HepG2 (cell line): Measurements from ENCODE around the gene MTTP. TPM values are rescaled to one million over a fixed set of nuclear protein-coding genes. Genes with fewer than 3 reads are reported as not detected.

Source experiments
- BHLHE40 ChIP-seq: IDR thresholded peaks from 2 replicates; pipeline ENCODE4 v1.6.1; 2011; ENCODE audit warnings: low read length, improper control_type of control experiment
- CEBPB ChIP-seq: IDR thresholded peaks from 2 replicates; pipeline ENCODE4 v1.6.1; 2011; ENCODE audit warnings: low read depth, low read length, improper control_type of control experiment, borderline replicate concordance
- CEBPZ ChIP-seq: IDR thresholded peaks from 2 replicates; pipeline ENCODE4 v1.6.1; 2012; ENCODE audit warnings: low read length, improper control_type of control experiment
- DNMT1 ChIP-seq: sonication (generic); formaldehyde crosslinking; IDR thresholded peaks from 2 replicates; pipeline ENCODE4 v1.5.1; 2020; ENCODE audit warnings: mild to moderate bottlenecking, missing genetic modification reagents
- ETS1 ChIP-seq: sonication (generic); formaldehyde crosslinking; IDR thresholded peaks from 2 replicates; pipeline ENCODE4 v1.4.0; 2020; ENCODE audit warnings: missing genetic modification reagents
- GPBP1L1 ChIP-seq: sonication (generic); formaldehyde crosslinking; IDR thresholded peaks from 2 replicates; pipeline ENCODE4 v1.5.0; 2020; ENCODE audit warnings: mild to moderate bottlenecking, missing genetic modification reagents
- HDAC1 ChIP-seq: sonication (generic); formaldehyde crosslinking; IDR thresholded peaks from 2 replicates; pipeline ENCODE4 v1.5.1; 2020; ENCODE audit warnings: mild to moderate bottlenecking, missing genetic modification reagents
- JARID2 ChIP-seq: sonication (generic); formaldehyde crosslinking; IDR thresholded peaks from 2 replicates; pipeline ENCODE4 v1.8.1; 2023; ENCODE audit warnings: missing genetic modification reagents, inconsistent platforms; ENCODE audit not compliant: insufficient replicate concordance
- JUNB ChIP-seq: sonication (generic); formaldehyde crosslinking; IDR thresholded peaks from 2 replicates; pipeline ENCODE4 v1.8.0; 2022; ENCODE audit warnings: missing genetic modification reagents, mild to moderate bottlenecking, borderline replicate concordance
- MBNL3 ChIP-seq: fragments of 250-450 bp; sonication (Bioruptor Pico); conservative IDR thresholded peaks from 2 replicates; pipeline ENCODE4 v1.8.0; 2022; ENCODE audit warnings: mild to moderate bottlenecking, inconsistent platforms
- MED1 ChIP-seq: sonication (generic); formaldehyde crosslinking; IDR thresholded peaks from 2 replicates; pipeline ENCODE4 v1.4.0; 2020; ENCODE audit warnings: missing genetic modification reagents
- NFATC3 ChIP-seq: sonication (generic); formaldehyde crosslinking; IDR thresholded peaks from 2 replicates; pipeline ENCODE4 v1.5.1; 2020; ENCODE audit warnings: mild to moderate bottlenecking, missing genetic modification reagents
- PHF5A ChIP-seq: IDR thresholded peaks from one replicate; pipeline ENCODE4 v1.6.1; 2018; ENCODE audit warnings: low read depth, missing genetic modification reagents; ENCODE audit not compliant: unreplicated experiment
- RBAK ChIP-seq: sonication (generic); formaldehyde crosslinking; IDR thresholded peaks from 2 replicates; pipeline ENCODE4 v1.5.1; 2020; ENCODE audit warnings: mild to moderate bottlenecking, missing genetic modification reagents
- RBM39 ChIP-seq: fragments of 200-400 bp; formaldehyde crosslinking; IDR thresholded peaks from one replicate; pipeline ENCODE4 v1.6.1; 2018; ENCODE audit warnings: antibody characterized with exemption, mild to moderate bottlenecking, low read depth, low read length; ENCODE audit not compliant: poor library complexity, severe bottlenecking
- RNF2 ChIP-seq: fragments of 450-650 bp; conservative IDR thresholded peaks from 2 replicates; pipeline ENCODE4 v1.6.1; 2016; ENCODE audit warnings: low read depth
- TGIF2 ChIP-seq: IDR thresholded peaks from 2 replicates; pipeline ENCODE4 v1.6.1; 2016; ENCODE audit warnings: control low read depth, missing compliant biosample characterization
- ZFP90 ChIP-seq: sonication (generic); formaldehyde crosslinking; IDR thresholded peaks from 2 replicates; pipeline ENCODE4 v1.8.0; 2022; ENCODE audit warnings: missing genetic modification reagents, mild to moderate bottlenecking, inconsistent platforms, borderline replicate concordance
- ZMAT3 ChIP-seq: sonication (generic); formaldehyde crosslinking; conservative IDR thresholded peaks from 2 replicates; pipeline ENCODE4 v1.7.0; 2021; ENCODE audit warnings: missing genetic modification reagents
- ZMAT5 ChIP-seq: sonication (generic); formaldehyde crosslinking; IDR thresholded peaks from 2 replicates; pipeline ENCODE4 v1.5.0; 2020; ENCODE audit warnings: mild to moderate bottlenecking, low read depth, missing genetic modification reagents, borderline replicate concordance
- ZNF180 ChIP-seq: sonication (generic); formaldehyde crosslinking; IDR thresholded peaks from 2 replicates; pipeline ENCODE4 v1.4.0; 2020; ENCODE audit warnings: low read depth, missing genetic modification reagents, borderline replicate concordance
- ZNF274 ChIP-seq: sonication (generic); formaldehyde crosslinking; IDR thresholded peaks from 2 replicates; pipeline ENCODE4 v1.5.1; 2020; ENCODE audit warnings: mild to moderate bottlenecking, missing genetic modification reagents
- ZNF317 ChIP-seq: sonication (generic); formaldehyde crosslinking; IDR thresholded peaks from 2 replicates; pipeline ENCODE4 v1.5.0; 2020; ENCODE audit warnings: mild to moderate bottlenecking, missing genetic modification reagents
- ZNF441 ChIP-seq: sonication (generic); formaldehyde crosslinking; IDR thresholded peaks from 2 replicates; pipeline ENCODE4 v1.7.0; 2021; ENCODE audit warnings: missing genetic modification reagents, borderline replicate concordance
- ZNF530 ChIP-seq: sonication (generic); formaldehyde crosslinking; IDR thresholded peaks from 2 replicates; pipeline ENCODE4 v1.5.0; 2020; ENCODE audit warnings: low read depth, mild to moderate bottlenecking, missing genetic modification reagents
- polyA plus RNA-seq, 8 experiments: library from polyadenylated mRNA; depleted of rRNA in 3 of 8; stranded (reverse) in 7 of 8; unstranded in 1 of 8; fragments of >200 nt; fragmentation: Illumina TruSeq in 4 of 8; extraction: Trizol in 4 of 8; gene quantifications; 2 replicates each; pipeline versions ENCODE4 v1.2.1 to v1.2.3, GENCODE V29; 2011 to 2016; ENCODE audit warnings: low read depth in 4 of 8, missing spikeins in 1 of 8, mixed read lengths in 1 of 8; ENCODE audit not compliant: insufficient read depth in 1 of 8
- total RNA-seq, 5 experiments: library from RNA; depleted of rRNA; stranded (reverse); fragments of >200 nt; fragmentation: Illumina TruSeq; extraction: Trizol; gene quantifications; 2 replicates each; pipeline ENCODE4 v1.2.3, GENCODE V29; 2016; ENCODE audit warnings: low read depth in 1 of 5

Gene MTTP
- total and polyA plus RNA-seq, 2 of the 13 experiments (the other 11 are each of a cell fraction or from before 2014, with no cell fraction given) = 84.7 to 102 TPM

- TF ChIP-seq ZMAT5 (CRISPR knock-in tag) (no peak), ZNF530 (CRISPR knock-in tag) (no peak), BHLHE40 (no peak), PHF5A (CRISPR knock-in tag) (peak; percentile 68), HDAC1 (CRISPR knock-in tag) (peak; percentile 44; the same call in 1 of the 2 replicates), ZNF274 (CRISPR knock-in tag) (no peak; the same call in 1 of the 2 replicates), ZNF441 (CRISPR knock-in tag) (no peak), ZNF180 (CRISPR knock-in tag) (no peak), RBM39 (no peak), JARID2 (CRISPR knock-in tag) (no peak), ETS1 (no peak), DNMT1 (CRISPR knock-in tag) (no peak), CEBPZ (no peak), GPBP1L1 (CRISPR knock-in tag) (no peak), ZNF317 (CRISPR knock-in tag) (no peak), MBNL3 (no peak), RNF2 (no peak), TGIF2 (CRISPR knock-in tag) (no peak), ZMAT3 (CRISPR knock-in tag) (no peak), CEBPB (no peak), RBAK (0 out of 2 replicates have a peak, but pooled peaks have one; percentile 20), MED1 (CRISPR knock-in tag) (peak; percentile 77), ZFP90 (CRISPR knock-in tag) (peak; percentile 42), JUNB (CRISPR knock-in tag) (no peak), NFATC3 (CRISPR knock-in tag) (no peak)
Observed at GRCh38 chr4:99574530-99575324, at the start of gene MTTP (continued).
